Measurements from ENCODE around the gene TAS1R1. TPM values are rescaled to one million over a fixed set of nuclear protein-coding genes. Genes with fewer than 3 reads are reported as not detected.

Gene TAS1R1
- total RNA-seq, 3 donors from 2014 or later (not counting 1 experiment from before 2014, with no cell fraction given): not detected

DNA sequence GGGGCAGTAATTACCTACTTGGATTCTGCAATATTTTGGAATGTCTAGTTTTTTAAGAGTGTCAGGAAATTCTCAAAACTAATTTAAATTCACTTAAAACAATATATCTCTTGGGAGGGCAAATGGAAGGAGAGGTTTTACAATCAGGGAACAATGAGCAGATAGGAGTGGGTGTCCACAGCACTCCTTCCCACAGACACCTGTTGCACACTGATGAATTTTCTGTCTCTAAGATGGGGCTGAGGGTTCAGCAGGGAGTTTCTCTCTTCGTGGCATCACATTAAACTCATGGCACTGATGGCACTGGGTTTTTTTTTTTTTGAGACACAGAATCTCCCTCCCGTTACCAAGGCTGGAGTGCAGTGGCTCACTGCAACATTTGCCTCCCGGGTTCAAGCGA, 63.9 kb downstream of the TAS1R1 start:
- Histone ChIP-seq H3K4me1 (ENCODE audit: control insufficient read depth, insufficient read depth, low read length) (peaks cover 7% of the 10 kb centered on the region), H3K27me3 (ENCODE audit: control insufficient read depth, insufficient read depth, low read length) (no peaks in the 10 kb centered on the region), H3K27ac (ENCODE audit: low read length) (no peak overlapping the region), H3K4me3 (ENCODE audit: low read length) (no peak overlapping the region), H3K36me3 (ENCODE audit: control insufficient read depth, insufficient read depth, low read length) (peaks cover 9% of the 10 kb centered on the region), H3K9me3 (ENCODE audit: control insufficient read depth, insufficient read depth, low read length) (no peaks in the 10 kb centered on the region)
- no peak for ATAC-seq
- no peak overlapping the region for H3K4me3 Mint-ChIP-seq
- intact Hi-C loops (cut with micrococcal nuclease): no loop called here
- H3K27ac Mint-ChIP-seq: no peak overlapping the region
- TF ChIP-seq, protein P1, sequence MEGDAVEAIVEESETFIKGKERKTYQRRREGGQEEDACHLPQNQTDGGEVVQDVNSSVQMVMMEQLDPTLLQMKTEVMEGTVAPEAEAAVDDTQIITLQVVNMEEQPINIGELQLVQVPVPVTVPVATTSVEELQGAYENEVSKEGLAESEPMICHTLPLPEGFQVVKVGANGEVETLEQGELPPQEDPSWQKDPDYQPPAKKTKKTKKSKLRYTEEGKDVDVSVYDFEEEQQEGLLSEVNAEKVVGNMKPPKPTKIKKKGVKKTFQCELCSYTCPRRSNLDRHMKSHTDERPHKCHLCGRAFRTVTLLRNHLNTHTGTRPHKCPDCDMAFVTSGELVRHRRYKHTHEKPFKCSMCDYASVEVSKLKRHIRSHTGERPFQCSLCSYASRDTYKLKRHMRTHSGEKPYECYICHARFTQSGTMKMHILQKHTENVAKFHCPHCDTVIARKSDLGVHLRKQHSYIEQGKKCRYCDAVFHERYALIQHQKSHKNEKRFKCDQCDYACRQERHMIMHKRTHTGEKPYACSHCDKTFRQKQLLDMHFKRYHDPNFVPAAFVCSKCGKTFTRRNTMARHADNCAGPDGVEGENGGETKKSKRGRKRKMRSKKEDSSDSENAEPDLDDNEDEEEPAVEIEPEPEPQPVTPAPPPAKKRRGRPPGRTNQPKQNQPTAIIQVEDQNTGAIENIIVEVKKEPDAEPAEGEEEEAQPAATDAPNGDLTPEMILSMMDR (IDR thresholded peaks at IDR 0.05): no peak
- H3K4me1 Mint-ChIP-seq: peaks cover 0 to 7% of the 10 kb centered on the region in 2 donors
- WGBS (ENCODE audit: insufficient coverage): 96% methylated on average over 4 of the region's 4 CpGs
- no peak for DNase-seq
- no peaks in the 10 kb centered on the region for H3K27me3 Mint-ChIP-seq (ENCODE audit: low read depth in 2 of 2)
- no peaks in the 10 kb centered on the region for H3K9me3 Mint-ChIP-seq
- H3K36me3 Mint-ChIP-seq: no peaks in the 10 kb centered on the region

DNA sequence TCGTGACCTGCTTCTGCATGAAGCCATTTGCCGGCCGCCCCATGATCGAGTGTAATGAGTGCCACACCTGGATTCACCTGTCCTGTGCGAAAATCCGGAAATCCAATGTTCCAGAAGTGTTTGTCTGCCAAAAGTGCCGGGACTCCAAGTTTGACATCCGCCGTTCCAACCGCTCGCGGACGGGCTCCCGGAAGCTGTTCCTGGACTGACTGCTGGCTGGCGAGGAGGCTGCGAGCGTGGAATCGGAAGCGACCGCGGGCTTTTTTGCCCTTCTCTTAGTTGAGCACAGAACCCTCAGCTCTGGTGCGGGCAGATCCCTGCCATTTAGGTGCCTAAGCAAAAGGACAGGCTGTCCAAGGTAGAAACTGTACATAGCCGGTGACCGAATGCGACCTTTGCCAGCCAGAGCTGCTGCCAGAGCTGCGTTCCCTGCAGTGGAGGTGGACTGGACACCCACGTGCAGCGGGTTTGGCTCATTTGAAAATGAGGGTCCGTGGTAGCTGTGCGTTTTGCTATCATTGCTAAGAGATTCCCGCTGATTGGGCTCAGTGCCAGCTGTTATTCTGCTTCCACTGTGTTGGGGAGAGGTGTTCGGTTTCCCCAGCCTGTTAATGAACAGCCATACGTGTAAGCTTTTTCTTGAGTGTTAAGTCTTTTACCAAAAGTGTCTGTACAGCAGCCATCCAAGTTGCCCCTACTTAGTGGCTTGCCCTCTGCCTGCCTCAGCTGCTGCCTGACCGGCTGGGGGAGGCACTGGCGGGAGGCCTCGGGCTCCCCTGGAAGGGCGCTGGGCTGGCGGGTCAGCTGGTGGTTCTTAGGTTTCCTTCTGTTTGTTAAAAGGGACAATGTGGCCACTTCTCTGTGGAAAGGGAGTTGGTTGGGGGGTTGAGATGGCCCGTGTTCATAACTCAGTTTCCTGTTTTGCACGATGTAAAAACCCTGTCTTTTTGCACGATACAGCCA, 66.6 kb downstream of the TAS1R1 start:
- 96% methylated on average over 41 of the region's 41 CpGs for WGBS (ENCODE audit: insufficient coverage)
- intact Hi-C loops (cut with micrococcal nuclease): no loop called here
- no peak overlapping the region for H3K27ac Mint-ChIP-seq

DNA sequence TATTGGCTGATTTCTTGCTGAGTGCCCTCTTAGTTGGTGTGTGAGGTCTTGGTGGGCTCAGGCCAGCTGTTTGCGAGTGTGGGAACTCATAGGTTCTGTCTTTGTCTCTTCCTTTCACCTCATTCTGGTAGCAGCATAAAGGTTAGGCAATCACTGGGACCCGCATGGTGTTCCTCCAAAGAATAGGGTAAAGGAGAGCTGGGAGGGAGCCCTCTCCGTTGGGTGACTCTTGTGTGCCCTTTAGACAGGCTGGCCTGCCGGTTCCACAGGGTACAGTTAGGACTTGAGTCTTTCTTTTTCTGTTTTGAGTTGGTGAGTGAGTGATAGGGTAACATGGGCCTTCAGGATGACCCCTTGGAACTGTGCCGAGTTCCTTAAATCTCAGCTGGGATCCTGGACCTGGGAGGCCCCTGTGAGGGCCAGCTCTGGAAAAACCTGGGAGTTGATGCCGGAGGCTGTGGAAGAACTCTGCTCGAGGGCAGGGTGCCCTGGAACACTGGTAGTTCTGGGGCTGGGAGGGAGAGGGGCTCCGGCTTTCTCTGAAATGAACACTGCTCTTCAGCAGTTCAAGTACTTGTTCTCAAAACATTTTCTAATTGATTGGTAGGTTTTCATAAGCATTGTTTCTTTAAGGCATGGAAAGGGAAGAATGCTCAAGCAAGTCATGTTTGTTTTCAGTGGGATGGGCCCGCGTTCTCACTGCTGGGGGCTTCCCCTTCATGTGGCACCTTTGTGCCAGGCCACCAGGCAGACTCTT, 67.5 kb downstream of the TAS1R1 start:
- Histone ChIP-seq H3K9me3 (ENCODE audit: control insufficient read depth, insufficient read depth, low read length) (no peaks in the 10 kb centered on the region), H3K4me3 (ENCODE audit: low read length) (no peak overlapping the region), H3K27ac (ENCODE audit: low read length) (no peak overlapping the region), H3K4me1 (ENCODE audit: control insufficient read depth, insufficient read depth, low read length) (peaks cover 23% of the 10 kb centered on the region), H3K27me3 (ENCODE audit: control insufficient read depth, insufficient read depth, low read length) (no peaks in the 10 kb centered on the region), H3K36me3 (ENCODE audit: control insufficient read depth, insufficient read depth, low read length) (peaks cover 9% of the 10 kb centered on the region)
- no peak for ATAC-seq
- TF ChIP-seq, protein P1 (IDR thresholded peaks at IDR 0.05): no peak
- WGBS (ENCODE audit: insufficient coverage): 95% methylated on average over 9 of the region's 10 CpGs
- Mint-ChIP-seq H3K27ac (no peak overlapping the region), H3K9me3 (no peaks in the 10 kb centered on the region), H3K4me3 (no peak overlapping the region), H3K4me1 (peaks cover 17 to 20% of the 10 kb centered on the region in 2 donors), H3K36me3 (no peaks in the 10 kb centered on the region), H3K27me3 (ENCODE audit: low read depth in 2 of 2) (no peaks in the 10 kb centered on the region)
- no peak for DNase-seq
- intact Hi-C loops (cut with micrococcal nuclease): no loop called here

More for the DNA sequence above, 66.6 kb downstream of the TAS1R1 start:
- no peaks in the 10 kb centered on the region for H3K27me3 ChIP-seq (ENCODE audit: control insufficient read depth, insufficient read depth, low read length)
- Mint-ChIP-seq H3K4me3 (no peak overlapping the region), H3K9me3 (no peaks in the 10 kb centered on the region), H3K27me3 (ENCODE audit: low read depth in 2 of 2) (no peaks in the 10 kb centered on the region), H3K36me3 (no peaks in the 10 kb centered on the region), H3K4me1 (peaks cover 11 to 12% of the 10 kb centered on the region in 2 donors)
- ATAC-seq: no peak
- no peak overlapping the region for H3K27ac ChIP-seq (ENCODE audit: low read length)
- peaks cover 18% of the 10 kb centered on the region for H3K4me1 ChIP-seq (ENCODE audit: control insufficient read depth, insufficient read depth, low read length)
- no peaks in the 10 kb centered on the region for H3K9me3 ChIP-seq (ENCODE audit: control insufficient read depth, insufficient read depth, low read length)
- H3K36me3 ChIP-seq (ENCODE audit: control insufficient read depth, insufficient read depth, low read length): peaks cover 9% of the 10 kb centered on the region
- H3K4me3 ChIP-seq (ENCODE audit: low read length): no peak overlapping the region
- DNase-seq: no peak
- TF ChIP-seq, protein P1 (IDR thresholded peaks at IDR 0.05): no peak
